Thyroid gland (tissue), 4 donors: ENCODE measurements around the gene LONP2.

Experiments
- POLR2A ChIP-seq, 2 donors: fragments of 450-650 bp; IDR thresholded peaks; one replicate each; pipeline ENCODE4 v1.6.1; 2017; ENCODE audit warnings: antibody characterized with exemption in 2 of 2, mild to moderate bottlenecking in 2 of 2, moderate library complexity in 1 of 2
- TF ChIP-seq, protein P1 (sequence below), 6 experiments: fragments of 200-600 bp in 3 of 6; fragments of 450-650 bp in 3 of 6; sonication (generic) in 3 of 6; IDR thresholded peaks; one replicate each; pipeline ENCODE4 v1.5.1; 2016 to 2019; ENCODE audit warnings: antibody characterized with exemption in 6 of 6, mild to moderate bottlenecking in 2 of 6, inconsistent platforms in 1 of 6, moderate library complexity in 1 of 6

- TF ChIP-seq, protein P1, sequence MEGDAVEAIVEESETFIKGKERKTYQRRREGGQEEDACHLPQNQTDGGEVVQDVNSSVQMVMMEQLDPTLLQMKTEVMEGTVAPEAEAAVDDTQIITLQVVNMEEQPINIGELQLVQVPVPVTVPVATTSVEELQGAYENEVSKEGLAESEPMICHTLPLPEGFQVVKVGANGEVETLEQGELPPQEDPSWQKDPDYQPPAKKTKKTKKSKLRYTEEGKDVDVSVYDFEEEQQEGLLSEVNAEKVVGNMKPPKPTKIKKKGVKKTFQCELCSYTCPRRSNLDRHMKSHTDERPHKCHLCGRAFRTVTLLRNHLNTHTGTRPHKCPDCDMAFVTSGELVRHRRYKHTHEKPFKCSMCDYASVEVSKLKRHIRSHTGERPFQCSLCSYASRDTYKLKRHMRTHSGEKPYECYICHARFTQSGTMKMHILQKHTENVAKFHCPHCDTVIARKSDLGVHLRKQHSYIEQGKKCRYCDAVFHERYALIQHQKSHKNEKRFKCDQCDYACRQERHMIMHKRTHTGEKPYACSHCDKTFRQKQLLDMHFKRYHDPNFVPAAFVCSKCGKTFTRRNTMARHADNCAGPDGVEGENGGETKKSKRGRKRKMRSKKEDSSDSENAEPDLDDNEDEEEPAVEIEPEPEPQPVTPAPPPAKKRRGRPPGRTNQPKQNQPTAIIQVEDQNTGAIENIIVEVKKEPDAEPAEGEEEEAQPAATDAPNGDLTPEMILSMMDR (IDR thresholded peaks at IDR 0.05) = no peak
- no peak for TF ChIP-seq POLR2A (IDR thresholded peaks at IDR 0.05)
Measured at GRCh38 chr16:48405907-48406306, 161.8 kb downstream of the LONP2 start.
